Natural killer cell (primary cell): ENCODE data around the gene SORCS1. TPM values are rescaled to one million over a fixed set of nuclear protein-coding genes. Genes with fewer than 3 reads are reported as not detected.

ENCODE experiments used
- ATAC-seq, 3 donors: fragments of 150-1000 bp in 2 of 3; fragments of 200-7000 bp in 1 of 3; cut with Tn5 transposase; 1 replicate in 1 of 3; 2 replicates in 2 of 3; pipeline ENCODE4 v1.10.0; 2021; ENCODE audit warnings: mild to moderate bottlenecking in 2 of 3, moderate library complexity in 2 of 3
- DNase-seq, 2 donors: peaks; one replicate each; pipeline versions ENCODE4 v3.0.0 to v3.0.0-alpha.2; 2013 to 2021; ENCODE audit warnings: mixed read lengths in 1 of 2
- H3K27ac ChIP-seq: one replicate; pipeline ENCODE4 v1.5.1; 2013; ENCODE audit warnings: mild to moderate bottlenecking, low read length
- H3K27me3 ChIP-seq: one replicate; pipeline ENCODE4 v1.6.1; 2013; ENCODE audit warnings: low read length; ENCODE audit not compliant: control insufficient read depth, insufficient read depth
- H3K36me3 ChIP-seq: one replicate; pipeline ENCODE4 v1.6.1; 2013; ENCODE audit warnings: low read length; ENCODE audit not compliant: control insufficient read depth, insufficient read depth
- H3K4me1 ChIP-seq: one replicate; pipeline ENCODE4 v1.6.1; 2013; ENCODE audit warnings: low read length; ENCODE audit not compliant: control insufficient read depth, insufficient read depth
- H3K4me3 ChIP-seq: one replicate; pipeline ENCODE4 v1.5.1; 2013; ENCODE audit warnings: low read length
- H3K9me3 ChIP-seq: one replicate; pipeline ENCODE4 v1.6.1; 2013; ENCODE audit warnings: low read length; ENCODE audit not compliant: control insufficient read depth, insufficient read depth
- H3K27ac Mint-ChIP-seq, 2 donors: one replicate each; pipeline ENCODE4 v1.8.0; 2022; ENCODE audit warnings: mild to moderate bottlenecking in 2 of 2, mixed read lengths in 2 of 2, moderate library complexity in 1 of 2
- H3K27me3 Mint-ChIP-seq, 2 donors: one replicate each; pipeline ENCODE4 v1.8.0; 2022; ENCODE audit warnings: low read depth in 2 of 2, mixed read lengths in 2 of 2
- H3K36me3 Mint-ChIP-seq: one replicate; pipeline ENCODE4 v1.8.0; 2022; ENCODE audit warnings: mixed read lengths
- H3K4me1 Mint-ChIP-seq, 2 donors: one replicate each; pipeline ENCODE4 v1.8.0; 2022; ENCODE audit warnings: mixed read lengths in 2 of 2
- H3K4me3 Mint-ChIP-seq: one replicate; pipeline ENCODE4 v1.8.0; 2022; ENCODE audit warnings: mild to moderate bottlenecking, moderate library complexity, mixed read lengths
- H3K9me3 Mint-ChIP-seq, 2 donors: one replicate each; pipeline ENCODE4 v1.8.0; 2022; ENCODE audit warnings: mixed read lengths in 2 of 2
- WGBS: methylation state at CpG from one replicate; pipeline ENCODE4 v1.1.7; 2013; ENCODE audit warnings: missing lambda C conversion rate; ENCODE audit not compliant: insufficient coverage; 5-methylcytosine and 5-hydroxymethylcytosine counted together
- intact Hi-C: fragments of 100-400 bp; cut with micrococcal nuclease; formaldehyde crosslinking; loops from one replicate; pipeline ENCODE4 v1.14.2; 2022
- total RNA-seq, 4 donors: library from RNA; stranded (reverse); fragments of 120-200 nt in 1 of 4; gene quantifications; one replicate each; pipeline versions ENCODE4 v1.2.3 to v1.2.4, GENCODE V29; 2013 to 2022
- TF ChIP-seq, protein P1 (sequence below): fragments of 200-600 bp; IDR thresholded peaks from one replicate; pipeline ENCODE4 v1.8.0; 2022; ENCODE audit warnings: antibody characterized with exemption

Gene SORCS1
- total RNA-seq, 3 donors from 2014 or later (not counting 1 experiment from before 2014, with no cell fraction given): not detected

DNA sequence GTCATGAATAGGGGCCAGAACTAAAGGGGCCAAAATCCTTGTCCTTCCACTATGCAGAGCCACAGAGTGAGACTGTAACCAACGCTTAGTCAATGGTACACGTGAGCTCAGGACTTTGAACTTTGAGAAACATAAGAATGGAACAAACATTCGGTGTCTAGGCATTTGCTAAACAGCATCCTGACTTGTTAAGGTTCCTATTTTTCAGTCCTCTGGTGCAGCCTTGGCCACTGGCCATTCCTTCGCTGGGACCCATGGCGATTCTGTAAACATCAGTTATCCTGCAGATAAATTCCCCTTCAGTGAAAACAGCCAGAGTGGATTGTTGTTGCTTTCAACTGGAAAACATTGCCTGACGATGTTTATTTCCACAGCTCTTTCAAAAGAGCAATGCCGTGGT is 266.8 kb downstream of the SORCS1 start:
- Histone ChIP-seq H3K36me3 (no peaks in the 10 kb centered on the region), H3K27ac (no peak overlapping the region), H3K9me3 (no peaks in the 10 kb centered on the region), H3K27me3 (no peaks in the 10 kb centered on the region), H3K4me1 (no peaks in the 10 kb centered on the region), H3K4me3 (no peak overlapping the region)
- Mint-ChIP-seq H3K36me3 (no peaks in the 10 kb centered on the region), H3K4me3 (no peak overlapping the region), H3K27ac (no peak overlapping the region), H3K9me3 (peaks cover 0 to 2% of the 10 kb centered on the region in 2 donors), H3K27me3 (peaks cover 0 to 30% of the 10 kb centered on the region in 2 donors), H3K4me1 (peaks cover 6 to 15% of the 10 kb centered on the region in 2 donors)
- TF ChIP-seq, protein P1, sequence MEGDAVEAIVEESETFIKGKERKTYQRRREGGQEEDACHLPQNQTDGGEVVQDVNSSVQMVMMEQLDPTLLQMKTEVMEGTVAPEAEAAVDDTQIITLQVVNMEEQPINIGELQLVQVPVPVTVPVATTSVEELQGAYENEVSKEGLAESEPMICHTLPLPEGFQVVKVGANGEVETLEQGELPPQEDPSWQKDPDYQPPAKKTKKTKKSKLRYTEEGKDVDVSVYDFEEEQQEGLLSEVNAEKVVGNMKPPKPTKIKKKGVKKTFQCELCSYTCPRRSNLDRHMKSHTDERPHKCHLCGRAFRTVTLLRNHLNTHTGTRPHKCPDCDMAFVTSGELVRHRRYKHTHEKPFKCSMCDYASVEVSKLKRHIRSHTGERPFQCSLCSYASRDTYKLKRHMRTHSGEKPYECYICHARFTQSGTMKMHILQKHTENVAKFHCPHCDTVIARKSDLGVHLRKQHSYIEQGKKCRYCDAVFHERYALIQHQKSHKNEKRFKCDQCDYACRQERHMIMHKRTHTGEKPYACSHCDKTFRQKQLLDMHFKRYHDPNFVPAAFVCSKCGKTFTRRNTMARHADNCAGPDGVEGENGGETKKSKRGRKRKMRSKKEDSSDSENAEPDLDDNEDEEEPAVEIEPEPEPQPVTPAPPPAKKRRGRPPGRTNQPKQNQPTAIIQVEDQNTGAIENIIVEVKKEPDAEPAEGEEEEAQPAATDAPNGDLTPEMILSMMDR: no peak
- 91% methylated on average over 7 of the region's 7 CpGs for WGBS
- intact Hi-C loops: no loop called here
- ATAC-seq: no peak
- no peak for DNase-seq

DNA sequence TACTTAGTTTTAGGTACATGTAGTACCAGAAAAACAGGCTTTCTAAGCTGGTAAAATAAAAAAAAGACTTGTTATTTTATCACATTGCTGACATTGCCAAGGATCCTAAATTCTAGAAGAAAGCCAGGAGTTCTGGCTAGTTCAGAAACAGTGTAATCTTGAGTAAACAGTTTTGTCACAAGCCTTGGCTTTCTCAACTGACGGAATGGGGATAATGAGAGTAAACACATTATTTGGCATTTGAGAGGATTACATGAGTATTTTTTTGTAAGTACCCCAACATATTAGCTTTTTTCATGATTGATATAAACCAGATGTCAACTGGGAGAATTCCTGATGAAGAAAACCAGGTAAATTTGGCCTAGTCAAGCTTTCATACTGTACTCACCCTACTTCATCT is 269.8 kb downstream of the SORCS1 start:
- ATAC-seq: no peak
- no peak overlapping the region for H3K4me3 ChIP-seq
- 88% methylated on average over 1 of the region's 1 CpG for WGBS

GRCh38 chr10:106877574-106877973 is 286.9 kb downstream of the SORCS1 start:
- Mint-ChIP-seq H3K36me3 (no peaks in the 10 kb centered on the region), H3K4me3 (no peak overlapping the region), H3K4me1 (no peaks in the 10 kb centered on the region), H3K27me3 (no peaks in the 10 kb centered on the region), H3K27ac (no peak overlapping the region), H3K9me3 (no peaks in the 10 kb centered on the region)
- TF ChIP-seq, protein P1: no peak
- Histone ChIP-seq H3K27me3 (no peaks in the 10 kb centered on the region), H3K36me3 (no peaks in the 10 kb centered on the region), H3K27ac (no peak overlapping the region), H3K4me3 (no peak overlapping the region), H3K4me1 (no peaks in the 10 kb centered on the region), H3K9me3 (no peaks in the 10 kb centered on the region)
- intact Hi-C loops: no loop called here
- DNase-seq (no peak), ATAC-seq (no peak)
- 87% methylated on average over 5 of the region's 5 CpGs for WGBS

More for the DNA sequence above, 269.8 kb downstream of the SORCS1 start:
- H3K36me3 Mint-ChIP-seq: no peaks in the 10 kb centered on the region
- Histone ChIP-seq H3K9me3 (no peaks in the 10 kb centered on the region), H3K4me1 (no peaks in the 10 kb centered on the region), H3K27ac (no peak overlapping the region), H3K36me3 (no peaks in the 10 kb centered on the region), H3K27me3 (no peaks in the 10 kb centered on the region)
- no peak for DNase-seq
- peaks cover 0 to 15% of the 10 kb centered on the region in 2 donors for H3K27me3 Mint-ChIP-seq
- H3K4me1 Mint-ChIP-seq: peaks cover 0 to 9% of the 10 kb centered on the region in 2 donors
- no peak overlapping the region for H3K4me3 Mint-ChIP-seq
- intact Hi-C loops: no loop called here
- peaks cover 2% of the 10 kb centered on the region in 2 donors for H3K9me3 Mint-ChIP-seq
- TF ChIP-seq, protein P1: no peak
- no peak overlapping the region for H3K27ac Mint-ChIP-seq

DNA sequence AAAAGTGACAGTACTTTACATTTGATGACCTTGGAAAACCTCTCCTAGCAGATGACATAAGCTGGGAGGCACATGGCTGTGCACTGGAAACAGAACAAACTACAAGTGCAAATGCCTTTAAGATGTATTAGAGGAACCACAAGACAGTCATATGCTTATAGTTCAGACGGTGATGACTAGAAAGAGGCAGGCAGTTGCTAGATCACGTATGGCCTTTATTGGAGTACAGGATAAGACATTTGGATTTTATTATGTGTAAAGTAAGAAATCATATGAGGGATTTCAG is 290.0 kb downstream of the SORCS1 start:
- Mint-ChIP-seq H3K36me3 (no peaks in the 10 kb centered on the region), H3K9me3 (no peaks in the 10 kb centered on the region), H3K4me1 (peaks cover 0 to 10% of the 10 kb centered on the region in 2 donors), H3K4me3 (no peak overlapping the region), H3K27me3 (no peaks in the 10 kb centered on the region), H3K27ac (no peak overlapping the region)
- Histone ChIP-seq H3K27me3 (no peaks in the 10 kb centered on the region), H3K4me1 (no peaks in the 10 kb centered on the region), H3K27ac (no peak overlapping the region), H3K36me3 (no peaks in the 10 kb centered on the region), H3K4me3 (no peak overlapping the region), H3K9me3 (no peaks in the 10 kb centered on the region)
- 82% methylated on average over 2 of the region's 2 CpGs for WGBS
- TF ChIP-seq, protein P1: no peak
- intact Hi-C loops: no loop called here
- no peak for ATAC-seq
- DNase-seq: no peak
